OCI-LY1 (cell line): Measurements from ENCODE around the gene ACER3.

ENCODE experiments used
- CTCF ChIP-seq: fragments of 200-600 bp; sonication (generic), shearing (Covaris generic); IDR thresholded peaks from 2 replicates; pipeline ENCODE4 v1.5.1; 2017; ENCODE audit warnings: mild to moderate bottlenecking, antibody characterized with exemption, low read length, moderate library complexity, mixed read lengths
- EZH2 ChIP-seq: fragments of 200-600 bp; sonication (generic), shearing (Covaris generic); IDR thresholded peaks from 2 replicates; pipeline ENCODE4 v1.8.0; 2017; ENCODE audit warnings: borderline replicate concordance, mixed run types, mild to moderate bottlenecking, antibody characterized with exemption, low read length, moderate library complexity, mixed read lengths

- TF ChIP-seq EZH2, result no peak
- no peak for TF ChIP-seq CTCF
Measured at GRCh38 chr11:76946223-76946622, 85.5 kb downstream of the ACER3 start.
